A673 (cell line): ENCODE data around the gene FHIT.

Experiments used
- CTCF ChIP-seq: fragments of 300-800, 200-600 bp; sonication (generic); conservative IDR thresholded peaks from 2 replicates; pipeline ENCODE4 v1.5.1; 2017; ENCODE audit warnings: low read depth, mild to moderate bottlenecking, antibody characterized with exemption, low read length, moderate library complexity, mixed read lengths
- EZH2 ChIP-seq: fragments of 200-600 bp; sonication (generic); IDR thresholded peaks from 2 replicates; pipeline ENCODE4 v1.6.1; 2017; ENCODE audit warnings: borderline replicate concordance, low read depth, mild to moderate bottlenecking, mixed read lengths, antibody characterized with exemption, low read length; ENCODE audit not compliant: poor library complexity, severe bottlenecking

GRCh38 chr3:61233746-61234145, 17.5 kb downstream of the FHIT start:
- TF ChIP-seq EZH2 (no peak), CTCF (no peak)
